Gastrocnemius medialis (tissue), 4 donors: ENCODE measurements around the gene BRAF. TPM values are rescaled to one million over a fixed set of nuclear protein-coding genes. Genes with fewer than 3 reads are reported as not detected.
"Not testable (repeated sequence)": the region's sequence is repeated elsewhere in the genome, so short reads cannot be mapped to it uniquely, and the experiment has no call there.

Experiments
- ATAC-seq, 2 donors: fragments of 150-250 bp; one replicate each; pipeline ENCODE4 v1.9.1; 2016
- DNase-seq, 2 donors: peaks; one replicate each; pipeline ENCODE4 v3.0.0-alpha.2; 2019
- H3K27ac ChIP-seq, 4 donors: fragments of 200-600 bp; sonication (generic); 1 replicate in 1 of 4; 2 replicates in 3 of 4; pipeline ENCODE4 v1.5.1; 2016 to 2018; ENCODE audit warnings: mild to moderate bottlenecking in 2 of 4, moderate library complexity in 1 of 4
- H3K27me3 ChIP-seq, 3 donors: fragments of 200-600 bp; sonication (generic) in 2 of 3; 1 replicate in 1 of 3; 2 replicates in 2 of 3; pipeline versions ENCODE4 v1.5.1 to v1.6.0; 2016 to 2019; ENCODE audit warnings: mild to moderate bottlenecking in 1 of 3, moderate library complexity in 1 of 3
- H3K36me3 ChIP-seq, 2 donors: fragments of 200-600 bp; sonication (generic) in 1 of 2; one replicate each; pipeline ENCODE4 v1.5.1; 2017 to 2018
- H3K4me1 ChIP-seq, 2 donors: fragments of 200-600 bp; sonication (generic) in 1 of 2; one replicate each; pipeline ENCODE4 v1.5.1; 2016 to 2017; ENCODE audit warnings: mild to moderate bottlenecking in 2 of 2
- H3K4me3 ChIP-seq, 4 donors: fragments of 200-600 bp; sonication (generic) in 3 of 4; 1 replicate in 1 of 4; 2 replicates in 3 of 4; pipeline ENCODE4 v1.5.1; 2016 to 2019; ENCODE audit warnings: mild to moderate bottlenecking in 2 of 4
- H3K9me3 ChIP-seq, 3 donors: fragments of 200-600 bp; sonication (generic) in 2 of 3; 1 replicate in 1 of 3; 2 replicates in 2 of 3; pipeline ENCODE4 v1.5.1; 2016 to 2019
- POLR2A ChIP-seq, 2 donors: fragments of 450-650 bp; IDR thresholded peaks; one replicate each; pipeline ENCODE4 v1.6.1; 2017; ENCODE audit warnings: antibody characterized with exemption in 2 of 2, mild to moderate bottlenecking in 2 of 2, moderate library complexity in 2 of 2
- in situ Hi-C, 4 donors: fragments of 200-750 bp; cut with MboI; loops; one replicate each; pipeline versions ENCODE4 v1.15.0 to v1.8.0; 2017; ENCODE audit warnings: low sequenced_read_pairs in 4 of 4
- intact Hi-C: fragments of 100-400 bp; cut with DNase I; formaldehyde crosslinking; loops from one replicate; pipeline ENCODE4 v1.15.1; 2023; ENCODE audit warnings: low total_unique reads
- total RNA-seq, 4 donors: library from RNA; depleted of rRNA; stranded (reverse); fragments of >200 nt; gene quantifications; one replicate each; pipeline versions ENCODE4 v1.1.0 to v1.2.3, GENCODE V29; 2016
- TF ChIP-seq, protein P1 (sequence below), 5 experiments: fragments of 450-650 bp in 3 of 5; fragments of 200-600 bp in 2 of 5; sonication (generic) in 2 of 5; IDR thresholded peaks in 4 of 5; conservative IDR thresholded peaks in 1 of 5; 1 replicate in 4 of 5; 2 replicates in 1 of 5; pipeline ENCODE4 v1.5.1; 2016 to 2019; ENCODE audit warnings: antibody characterized with exemption in 5 of 5, mild to moderate bottlenecking in 3 of 5, moderate library complexity in 3 of 5

The BRAF gene
- total RNA-seq, 4 donors from 2014 or later: 10.0 to 28.4 (median 19.2) TPM

DNA sequence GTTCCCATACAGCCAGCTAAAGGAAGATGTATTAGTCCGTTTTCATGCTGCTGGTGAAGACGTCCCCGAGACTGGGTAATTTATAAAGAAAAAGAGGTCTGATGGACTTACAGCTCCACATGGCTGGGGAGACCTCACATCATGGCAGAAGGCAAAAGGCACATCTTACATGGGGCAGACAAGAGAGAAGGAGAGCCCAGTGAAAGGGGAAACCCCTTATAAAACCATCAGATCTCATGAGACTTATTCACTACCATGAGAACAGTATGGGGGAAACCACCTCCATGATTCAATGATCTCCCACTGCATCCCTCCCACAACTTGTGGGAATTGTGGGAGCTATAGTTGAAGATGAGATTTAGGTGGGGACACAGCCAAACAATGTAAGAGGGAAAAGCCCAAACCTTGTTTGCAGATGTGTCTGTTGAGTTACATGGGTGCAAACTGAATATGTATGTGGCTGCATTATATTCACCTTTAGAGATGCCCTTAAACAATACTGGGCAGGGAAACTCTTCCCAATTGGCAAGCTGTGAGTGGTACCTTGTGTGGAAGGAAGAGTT is 13.1 kb upstream of the BRAF start:
- DNase-seq (no peak), ATAC-seq (no peak)
- intact Hi-C loops: no loop called here
- no peaks in the 10 kb centered on the region for H3K36me3 ChIP-seq
- H3K9me3 ChIP-seq: no peaks in the 10 kb centered on the region
- no peak overlapping the region for H3K27ac ChIP-seq
- TF ChIP-seq, protein P1, sequence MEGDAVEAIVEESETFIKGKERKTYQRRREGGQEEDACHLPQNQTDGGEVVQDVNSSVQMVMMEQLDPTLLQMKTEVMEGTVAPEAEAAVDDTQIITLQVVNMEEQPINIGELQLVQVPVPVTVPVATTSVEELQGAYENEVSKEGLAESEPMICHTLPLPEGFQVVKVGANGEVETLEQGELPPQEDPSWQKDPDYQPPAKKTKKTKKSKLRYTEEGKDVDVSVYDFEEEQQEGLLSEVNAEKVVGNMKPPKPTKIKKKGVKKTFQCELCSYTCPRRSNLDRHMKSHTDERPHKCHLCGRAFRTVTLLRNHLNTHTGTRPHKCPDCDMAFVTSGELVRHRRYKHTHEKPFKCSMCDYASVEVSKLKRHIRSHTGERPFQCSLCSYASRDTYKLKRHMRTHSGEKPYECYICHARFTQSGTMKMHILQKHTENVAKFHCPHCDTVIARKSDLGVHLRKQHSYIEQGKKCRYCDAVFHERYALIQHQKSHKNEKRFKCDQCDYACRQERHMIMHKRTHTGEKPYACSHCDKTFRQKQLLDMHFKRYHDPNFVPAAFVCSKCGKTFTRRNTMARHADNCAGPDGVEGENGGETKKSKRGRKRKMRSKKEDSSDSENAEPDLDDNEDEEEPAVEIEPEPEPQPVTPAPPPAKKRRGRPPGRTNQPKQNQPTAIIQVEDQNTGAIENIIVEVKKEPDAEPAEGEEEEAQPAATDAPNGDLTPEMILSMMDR (IDR thresholded peaks at IDR 0.05 in 4 of 5, conservative IDR thresholded peaks at IDR 0.05 in 1 of 5): no peak
- no peak for TF ChIP-seq POLR2A (IDR thresholded peaks at IDR 0.05)
- in situ Hi-C loops: no loop called here
- no peaks in the 10 kb centered on the region for H3K27me3 ChIP-seq
- H3K4me3 ChIP-seq: no peak overlapping the region
- H3K4me1 ChIP-seq: no peaks in the 10 kb centered on the region

DNA sequence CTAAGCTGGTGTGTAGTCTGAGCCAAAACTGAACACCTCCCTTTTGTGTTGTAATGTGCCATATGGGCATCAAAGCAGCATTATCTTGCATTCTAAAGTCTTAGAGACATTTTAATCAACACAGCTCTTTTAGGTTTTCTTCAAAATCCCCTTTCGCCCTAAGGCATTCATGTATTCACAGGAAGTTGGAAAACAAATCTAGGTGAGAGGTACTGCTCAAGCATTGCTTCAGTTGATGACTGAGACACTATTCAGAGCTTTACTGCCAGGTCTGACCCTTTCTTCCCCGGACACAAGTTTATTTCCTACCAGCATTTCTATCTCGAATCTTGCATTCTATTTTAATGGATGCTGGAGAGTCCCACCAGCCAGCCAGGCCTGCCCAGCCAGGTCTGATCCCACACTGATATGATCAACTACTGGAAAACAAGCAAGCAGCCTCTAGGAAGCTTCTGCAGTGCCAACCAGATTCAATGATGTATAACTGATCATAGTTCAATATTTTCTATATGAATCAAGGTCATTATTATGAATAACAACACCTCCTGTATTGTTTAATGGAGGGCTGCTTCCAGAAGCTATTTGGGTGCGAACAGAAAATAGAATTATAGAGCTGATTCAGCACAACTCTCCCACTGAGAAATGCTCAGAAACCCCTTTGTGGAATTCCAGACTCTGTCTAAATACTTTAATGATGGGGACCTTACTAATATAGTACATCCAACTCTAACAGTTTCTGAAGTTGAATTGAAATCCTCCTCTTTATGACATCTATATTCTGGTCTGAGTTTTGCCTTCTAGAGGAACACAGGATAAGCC is 4.0 kb upstream of the BRAF start:
- Histone ChIP-seq H3K27ac (no peak overlapping the region), H3K4me1 (peaks cover under 1 to 7% of the 10 kb centered on the region in 2 donors), H3K9me3 (no peaks in the 10 kb centered on the region), H3K36me3 (no peaks in the 10 kb centered on the region), H3K4me3 (no peak overlapping the region), H3K27me3 (no peaks in the 10 kb centered on the region)
- DNase-seq (no peak), ATAC-seq (no peak)
- in situ Hi-C loops (loop anchor here in 1 of 4 donors (10.0 kb wide), 1 partner anchor 234 kb away; the partner anchor contains the start of gene NDUFB2), intact Hi-C loops (loop anchor here (5.0 to 10.0 kb wide), 3 partner anchors 256 to 754 kb away; partner anchors contain the start of genes ADCK2, KDM7A and MKRN1)
- TF ChIP-seq, protein P1 (IDR thresholded peaks at IDR 0.05 in 4 of 5, conservative IDR thresholded peaks at IDR 0.05 in 1 of 5): no peak
- TF ChIP-seq POLR2A (IDR thresholded peaks at IDR 0.05): no peak

DNA sequence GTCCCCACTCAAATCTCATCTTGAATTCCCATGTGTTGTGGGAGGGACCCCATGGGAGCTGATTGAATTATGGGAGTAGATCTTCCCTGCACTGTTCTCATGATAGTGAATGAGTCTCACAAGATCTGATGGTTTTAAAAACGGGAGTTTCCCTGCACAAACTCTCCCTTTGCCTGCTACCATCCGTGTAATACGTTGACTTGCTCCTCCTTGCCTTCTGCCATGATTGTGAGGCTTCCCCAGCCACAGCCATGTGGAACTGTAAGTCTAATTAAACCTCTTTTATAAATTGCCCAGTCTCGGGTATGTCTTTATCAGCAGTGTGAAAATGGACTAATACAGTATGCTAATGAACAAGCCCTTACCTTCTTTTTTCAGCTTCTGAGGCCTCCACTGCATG is 3.2 kb upstream of the BRAF start:
- in situ Hi-C loops (loop anchor here in 1 of 4 donors (10.0 kb wide), 1 partner anchor 233 kb away; the partner anchor contains the start of gene NDUFB2), intact Hi-C loops (loop anchor here (5.0 to 10.0 kb wide), 3 partner anchors 256 to 753 kb away; partner anchors contain the start of genes ADCK2, KDM7A and MKRN1)
- H3K36me3 ChIP-seq, DNase-seq, H3K27me3 ChIP-seq, H3K9me3 ChIP-seq, H3K4me3 ChIP-seq, ATAC-seq, H3K27ac ChIP-seq: not testable (repeated sequence)
- H3K4me1 ChIP-seq: peaks cover 7 to 14% of the 10 kb centered on the region in 2 donors

DNA sequence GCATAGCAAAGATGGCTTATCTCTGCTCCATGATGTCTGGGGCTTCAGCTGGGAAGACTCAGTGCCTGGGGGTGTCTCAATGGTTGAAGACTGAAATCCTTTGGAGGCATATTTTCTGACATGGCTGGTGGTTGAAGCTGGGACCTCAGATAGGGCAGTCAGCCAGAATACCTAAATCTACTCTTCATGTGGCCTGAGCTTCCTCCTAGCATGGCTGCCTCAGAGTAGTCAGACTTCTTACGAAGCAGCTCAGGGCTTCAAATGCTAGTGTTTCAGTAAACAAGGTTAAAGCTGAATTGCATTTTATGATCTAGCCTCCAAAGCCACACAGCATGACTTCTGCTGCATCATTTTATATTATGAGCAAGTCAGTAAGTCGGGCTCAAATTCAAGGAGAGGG is 2.6 kb upstream of the BRAF start:
- no peaks in the 10 kb centered on the region for H3K27me3 ChIP-seq
- H3K27ac ChIP-seq: no peak overlapping the region
- H3K36me3 ChIP-seq: no peaks in the 10 kb centered on the region
- H3K9me3 ChIP-seq: no peaks in the 10 kb centered on the region
- intact Hi-C loops: loop anchor here (5.0 to 10.0 kb wide), 3 partner anchors 255 to 753 kb away; partner anchors contain the start of genes ADCK2, KDM7A and MKRN1
- no peak overlapping the region for H3K4me3 ChIP-seq
- no peak for ATAC-seq
- TF ChIP-seq, protein P1 (IDR thresholded peaks at IDR 0.05 in 4 of 5, conservative IDR thresholded peaks at IDR 0.05 in 1 of 5): no peak
- TF ChIP-seq POLR2A (IDR thresholded peaks at IDR 0.05): no peak
- no peak for DNase-seq
- H3K4me1 ChIP-seq: peaks cover 13 to 19% of the 10 kb centered on the region in 2 donors
- in situ Hi-C loops: loop anchor here in 1 of 4 donors (10.0 kb wide), 1 partner anchor 233 kb away; the partner anchor contains the start of gene NDUFB2
